Adrenal gland (tissue), 12 donors: ENCODE data around the gene LPIN1. TPM values are rescaled to one million over a fixed set of nuclear protein-coding genes. Genes with fewer than 3 reads are reported as not detected.

Source experiments
- DNase-seq, 7 donors: peaks; one replicate each; pipeline ENCODE4 v3.0.0-alpha.2; 2019 to 2020
- H3K27ac ChIP-seq, 5 donors: fragments of 200-600 bp; sonication (generic) in 4 of 5; 1 replicate in 3 of 5; 2 replicates in 2 of 5; pipeline versions ENCODE4 v1.5.1 to v1.8.0; 2016 to 2020; ENCODE audit warnings: mild to moderate bottlenecking in 1 of 5
- H3K27me3 ChIP-seq: fragments of 200-600 bp; 2 replicates; pipeline ENCODE4 v1.8.0; 2021
- H3K36me3 ChIP-seq, 2 donors: fragments of 200-600 bp; replicated peaks in 1 of 2; 1 replicate in 1 of 2; 2 replicates in 1 of 2; pipeline versions ENCODE4 v1.5.1 to v1.8.0; 2018 to 2022
- H3K4me1 ChIP-seq, 2 donors: fragments of 200-600 bp; replicated peaks in 1 of 2; 1 replicate in 1 of 2; 2 replicates in 1 of 2; pipeline versions ENCODE4 v1.5.1 to v1.8.0; 2018 to 2021
- H3K4me3 ChIP-seq, 4 donors: fragments of 200-600 bp; sonication (generic) in 3 of 4; one replicate each; pipeline ENCODE4 v1.5.1; 2016 to 2018
- H3K9me3 ChIP-seq, 3 donors: fragments of 200-600 bp; sonication (generic) in 1 of 3; replicated peaks in 1 of 3; 1 replicate in 2 of 3; 2 replicates in 1 of 3; pipeline versions ENCODE4 v1.5.1 to v1.8.0; 2016 to 2021
- POLR2A ChIP-seq, 2 donors: fragments of 450-650 bp; IDR thresholded peaks; one replicate each; pipeline ENCODE4 v1.6.1; 2017; ENCODE audit warnings: antibody characterized with exemption in 2 of 2, mild to moderate bottlenecking in 2 of 2, moderate library complexity in 1 of 2
- WGBS, 4 donors: extraction: QIAGEN DNeasy Blood & Tissue Kit in 2 of 4; methylation state at CpG; one replicate each; pipeline versions ENCODE4 v1.1.5 to v1.1.7; 2013 to 2017; 5-methylcytosine and 5-hydroxymethylcytosine counted together
- intact Hi-C, 2 donors: fragments of 100-400 bp; cut with DNase I; formaldehyde crosslinking; loops; one replicate each; pipeline versions ENCODE4 v1.14.1 to v1.15.0; 2022 to 2023
- polyA plus RNA-seq, 3 donors: library from polyadenylated mRNA; stranded (reverse); fragments of 200-250 nt in 2 of 3; fragments of 350-450 nt in 1 of 3; fragmentation: Illumina TruSeq in 1 of 3; extraction: RNeasy Lipid Tissue Mini Kit (QIAGEN cat#74804) in 1 of 3; gene quantifications; one replicate each; pipeline ENCODE4 v1.2.3, GENCODE V29; 2013 to 2014
- total RNA-seq, 9 donors: library from RNA; depleted of rRNA in 4 of 9; stranded (reverse); fragments of >200 nt in 4 of 9; fragments of 120-200 nt in 1 of 9; fragmentation: NEBNext Ultra II Directional in 1 of 9; extraction: Animal tissue kit (Norgen Biotek cat#: 25700) in 1 of 9; gene quantifications; one replicate each; pipeline versions ENCODE4 v1.1.0 to v1.2.4, GENCODE V29; 2013 to 2023
- TF ChIP-seq, protein P1 (sequence below), 6 experiments: fragments of 450-650 bp in 4 of 6; fragments of 200-600 bp in 2 of 6; sonication (generic) in 1 of 6; IDR thresholded peaks; 1 replicate in 5 of 6; 2 replicates in 1 of 6; pipeline versions ENCODE4 v1.5.1 to v1.8.0; 2016 to 2021; ENCODE audit warnings: antibody characterized with exemption in 6 of 6, mild to moderate bottlenecking in 2 of 6, moderate library complexity in 1 of 6
- donor health status: healthy with polysubstance abuse.
- donor health status: Bipolar disorder and iron deficiency.
- donor health status: DM: yes; HTN: yes; CAD: no.
- donor health status: DM: no; HTN: no; CAD: no.
- donor health status: DM: no; HTN: no; CAD: no.
- donor health status: DM: yes; HTN: yes; CAD: no.

LPIN1 gene
- total and polyA plus RNA-seq, 12 donors = 17.0 to 58.5 (median 36.8) TPM

DNA sequence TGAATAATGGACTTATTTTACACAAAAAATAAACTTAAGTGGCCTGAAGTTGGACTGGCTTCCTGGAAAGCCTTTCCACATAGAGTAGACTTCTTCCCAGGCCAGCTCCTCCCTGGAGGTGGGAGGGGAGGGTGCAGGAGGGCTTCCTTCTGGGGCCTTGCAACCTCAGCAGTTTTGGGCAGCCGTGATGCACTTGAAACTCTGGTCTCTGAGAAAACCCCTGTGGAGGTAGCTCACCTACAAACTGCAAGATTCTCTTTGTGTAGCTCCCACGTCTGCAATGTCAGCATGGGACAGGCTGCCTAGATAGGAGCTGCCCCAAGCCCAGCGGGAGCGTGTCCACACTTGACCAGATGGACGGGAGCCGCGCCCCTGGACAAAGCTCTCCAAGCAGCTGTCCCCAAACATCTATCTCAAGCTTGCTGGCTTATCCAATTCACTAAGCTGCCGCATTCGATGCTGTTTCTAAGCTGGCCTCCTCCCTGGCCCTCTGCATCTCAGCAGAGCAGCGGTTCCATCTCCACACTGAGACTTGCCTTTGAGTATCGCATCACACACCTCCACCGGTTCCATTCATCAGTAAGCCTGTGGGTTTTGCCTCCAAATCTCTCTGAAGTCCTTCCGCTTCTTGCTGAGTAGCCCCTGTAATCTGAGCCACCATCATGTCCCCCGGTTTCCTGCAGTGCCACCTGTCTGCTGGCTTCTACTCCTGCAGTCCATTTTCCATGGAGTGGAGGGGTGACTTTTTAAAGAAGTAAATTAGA, 1.6 kb upstream of the LPIN1 start:
- Histone ChIP-seq H3K27me3 (no peaks in the 10 kb centered on the region), H3K4me1 (peaks cover 14 to 32% of the 10 kb centered on the region in 2 donors), H3K9me3 (no peaks in the 10 kb centered on the region), H3K27ac (peak overlapping the region in 4 of 5 donors; percentile 29 to 81 (median 73)), H3K4me3 (peak overlapping the region in 1 of 4 donors; percentile 31), H3K36me3 (no peaks in the 10 kb centered on the region)
- peak in 1 of 7 donors; percentile 40 for DNase-seq
- 71 to 78% (median 77%) methylated on average over 12 to 14 of the region's 14 CpGs for WGBS, 4 donors
- intact Hi-C loops = loop anchor here (5.0 to 10.0 kb wide), 3 partner anchors 32 to 50 kb away; no protein-coding TSS in a partner anchor
- TF ChIP-seq, protein P1, sequence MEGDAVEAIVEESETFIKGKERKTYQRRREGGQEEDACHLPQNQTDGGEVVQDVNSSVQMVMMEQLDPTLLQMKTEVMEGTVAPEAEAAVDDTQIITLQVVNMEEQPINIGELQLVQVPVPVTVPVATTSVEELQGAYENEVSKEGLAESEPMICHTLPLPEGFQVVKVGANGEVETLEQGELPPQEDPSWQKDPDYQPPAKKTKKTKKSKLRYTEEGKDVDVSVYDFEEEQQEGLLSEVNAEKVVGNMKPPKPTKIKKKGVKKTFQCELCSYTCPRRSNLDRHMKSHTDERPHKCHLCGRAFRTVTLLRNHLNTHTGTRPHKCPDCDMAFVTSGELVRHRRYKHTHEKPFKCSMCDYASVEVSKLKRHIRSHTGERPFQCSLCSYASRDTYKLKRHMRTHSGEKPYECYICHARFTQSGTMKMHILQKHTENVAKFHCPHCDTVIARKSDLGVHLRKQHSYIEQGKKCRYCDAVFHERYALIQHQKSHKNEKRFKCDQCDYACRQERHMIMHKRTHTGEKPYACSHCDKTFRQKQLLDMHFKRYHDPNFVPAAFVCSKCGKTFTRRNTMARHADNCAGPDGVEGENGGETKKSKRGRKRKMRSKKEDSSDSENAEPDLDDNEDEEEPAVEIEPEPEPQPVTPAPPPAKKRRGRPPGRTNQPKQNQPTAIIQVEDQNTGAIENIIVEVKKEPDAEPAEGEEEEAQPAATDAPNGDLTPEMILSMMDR (IDR thresholded peaks at IDR 0.05) = peak in 5 of 6 experiments; percentile 11 to 37 (median 30)
- TF ChIP-seq POLR2A (IDR thresholded peaks at IDR 0.05) = no peak

DNA sequence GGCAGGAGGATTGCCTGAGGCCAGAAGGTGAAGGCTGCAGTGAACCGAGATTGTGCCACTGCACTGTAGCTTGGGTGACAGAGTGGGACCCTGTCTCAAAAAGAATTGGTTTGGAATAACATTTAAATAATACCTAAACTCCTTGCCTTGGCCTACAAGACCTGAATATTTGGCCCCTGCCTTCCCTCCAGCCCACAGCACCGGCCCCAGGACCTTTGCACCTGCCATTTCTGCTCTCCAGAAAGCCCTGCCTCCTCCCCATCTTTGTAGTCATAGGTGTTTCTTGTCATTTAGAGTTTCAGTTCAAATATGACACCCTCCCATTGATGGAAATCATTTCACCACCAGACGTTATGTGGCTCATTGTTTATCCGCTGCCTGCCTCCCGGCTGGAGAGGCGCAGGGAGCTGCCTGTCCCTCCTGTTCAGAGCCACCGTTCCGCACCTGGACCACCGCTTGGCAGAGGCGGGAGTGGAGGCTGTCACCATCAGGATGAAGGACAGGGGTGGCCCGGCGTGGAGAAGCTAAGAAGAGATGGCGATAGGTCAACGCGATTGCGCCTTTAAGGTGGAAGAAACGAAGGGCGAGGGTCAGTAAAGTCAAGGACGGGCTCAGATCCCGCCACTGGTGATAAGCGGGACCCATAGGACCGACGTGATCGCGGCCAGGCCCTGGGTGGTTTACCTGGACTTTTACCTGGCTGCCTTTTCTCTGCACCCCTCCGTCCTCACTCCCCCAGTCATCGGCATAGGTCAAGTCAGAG, 638 bp upstream of the LPIN1 start:
- H3K4me3 ChIP-seq = peak overlapping the region in 1 of 4 donors; percentile 94
- DNase-seq = peak in 1 of 7 donors; percentile 22
- no peak for TF ChIP-seq POLR2A (IDR thresholded peaks at IDR 0.05)
- TF ChIP-seq, protein P1 (IDR thresholded peaks at IDR 0.05) = no peak
- intact Hi-C loops = loop anchor here in 1 of 2 donors (10.0 kb wide), 1 partner anchor 51 kb away; no protein-coding TSS in a partner anchor
- peak overlapping the region in 4 of 5 donors; percentile 20 to 90 (median 80) for H3K27ac ChIP-seq
- 50 to 57% (median 54%) methylated on average over 26 to 27 of the region's 27 CpGs for WGBS, 4 donors
- H3K36me3 ChIP-seq = no peaks in the 10 kb centered on the region
- H3K4me1 ChIP-seq = peaks cover 14 to 32% of the 10 kb centered on the region in 2 donors
- H3K9me3 ChIP-seq = no peaks in the 10 kb centered on the region
- H3K27me3 ChIP-seq = no peaks in the 10 kb centered on the region

DNA sequence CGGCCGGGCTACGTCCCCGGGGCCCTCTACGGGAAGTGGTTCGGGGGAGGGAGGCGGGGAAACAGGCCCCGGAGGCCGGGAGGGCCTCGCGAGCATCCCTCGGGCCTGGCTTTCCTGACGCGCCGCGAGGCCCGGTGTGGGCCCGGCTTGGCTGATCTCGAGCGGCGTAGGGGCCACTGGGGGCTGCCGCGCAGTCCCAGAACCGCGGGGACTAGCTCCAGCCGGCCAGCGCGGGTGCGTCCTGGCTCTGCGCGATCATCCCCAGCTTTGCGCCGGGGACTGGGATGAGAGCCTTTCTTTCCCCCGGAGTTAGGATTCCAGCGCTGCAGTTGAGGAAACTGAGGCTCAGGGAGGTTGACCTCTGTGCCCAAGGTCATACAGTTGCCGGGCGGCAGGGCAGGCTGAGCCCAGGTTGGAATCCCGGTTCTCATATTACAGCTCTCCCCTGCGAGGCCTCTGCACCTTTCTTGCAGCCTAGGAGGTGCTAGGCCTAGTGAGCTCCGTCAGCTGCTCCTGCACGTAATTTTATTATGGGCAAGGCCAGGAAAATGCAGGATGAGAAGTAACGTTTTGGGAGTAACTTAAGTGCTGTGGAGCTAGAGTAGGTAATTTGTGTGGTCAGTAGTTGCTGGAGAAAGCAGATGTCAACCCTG, 501 bp downstream of the LPIN1 start:
- Histone ChIP-seq H3K36me3 (no peaks in the 10 kb centered on the region), H3K27me3 (no peaks in the 10 kb centered on the region), H3K4me3 (peak overlapping the region in 3 of 4 donors; percentile 34 to 94 (median 65)), H3K9me3 (no peaks in the 10 kb centered on the region), H3K27ac (peak overlapping the region in 3 of 5 donors; percentile 75 to 90 (median 84)), H3K4me1 (peaks cover 14 to 32% of the 10 kb centered on the region in 2 donors)
- DNase-seq = peak in 2 of 7 donors; percentile 19 to 42
- intact Hi-C loops = loop anchor here in 1 of 2 donors (10.0 kb wide), 1 partner anchor 52 kb away; no protein-coding TSS in a partner anchor
- TF ChIP-seq, protein P1 (IDR thresholded peaks at IDR 0.05) = no peak
- TF ChIP-seq POLR2A (IDR thresholded peaks at IDR 0.05) = no peak
- 0 to 2% (median 1%) methylated on average over 5 to 42 of the region's 42 CpGs for WGBS, 4 donors
